ENCODE measurements around the gene DLX6.

Gene DLX6

DNA sequence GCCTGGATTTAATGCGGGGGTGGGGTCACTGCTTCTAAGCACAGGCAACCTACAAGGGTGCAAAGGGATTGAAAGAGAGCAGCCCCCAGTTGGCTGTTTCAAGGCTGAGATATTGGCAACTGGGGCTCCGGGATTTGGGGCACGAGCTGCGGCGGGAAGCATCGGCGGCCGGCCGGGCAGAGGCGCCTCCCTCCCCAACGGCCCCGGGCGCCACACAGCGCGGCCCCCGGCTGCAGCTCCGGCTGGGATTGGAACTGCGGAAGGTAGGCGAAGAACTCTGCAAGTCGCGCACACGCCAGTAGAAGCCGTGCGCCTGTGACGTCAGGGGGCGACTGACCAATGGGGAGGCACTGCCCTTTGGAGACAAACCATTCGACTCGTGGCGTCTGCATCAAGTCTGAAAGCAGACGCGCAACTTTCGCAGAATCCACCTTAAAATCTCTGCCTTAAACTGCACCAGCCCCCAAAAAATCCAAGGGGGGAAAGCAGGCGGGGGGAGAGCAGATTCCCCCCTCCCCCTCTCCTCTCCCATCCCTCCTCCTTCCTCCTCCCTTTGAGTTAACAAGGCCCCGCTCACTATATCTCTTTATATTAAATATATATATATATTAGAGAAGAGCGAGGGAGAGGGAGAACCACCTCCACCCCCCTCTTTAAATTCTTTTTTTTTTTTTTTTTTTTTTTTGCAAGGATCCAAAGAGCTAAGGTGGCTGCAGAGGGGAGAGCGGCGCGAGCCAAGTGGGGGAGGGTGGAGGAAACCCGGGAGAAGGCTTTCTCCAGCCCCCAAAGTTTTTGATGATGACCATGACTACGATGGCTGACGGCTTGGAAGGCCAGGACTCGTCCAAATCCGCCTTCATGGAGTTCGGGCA, at the start of gene DLX6:
Gene DLX6 (plus strand): TSS at position 371 of the 872 bp plus-strand sequence. CDS start 425 bp downstream, at position 796.
- no peak for DNase-seq

DNA sequence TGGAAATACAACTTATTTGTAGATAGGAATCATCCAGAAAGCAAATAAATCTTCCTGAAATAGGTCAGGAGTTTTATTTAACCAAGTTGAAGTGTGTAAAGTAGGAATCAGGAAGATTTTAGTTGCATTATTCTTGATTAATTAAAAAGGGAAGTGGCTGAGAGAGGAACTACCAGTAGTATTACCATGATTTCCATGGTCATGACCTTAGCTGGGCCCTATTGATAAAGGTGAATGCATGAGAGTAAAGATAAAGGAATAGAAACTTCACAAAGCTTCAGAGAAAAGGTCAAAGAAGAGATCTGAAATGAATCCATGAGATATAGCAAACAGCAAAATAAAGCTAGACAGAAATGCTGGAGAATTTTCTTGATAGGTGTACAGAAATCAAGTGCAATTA, 46.2 kb upstream of the DLX6 start:
- DNase-seq, result no peak

- no peak for DNase-seq
Observed at GRCh38 chr7:96962221-96962885, 43.0 kb upstream of the DLX6 start.

DNA sequence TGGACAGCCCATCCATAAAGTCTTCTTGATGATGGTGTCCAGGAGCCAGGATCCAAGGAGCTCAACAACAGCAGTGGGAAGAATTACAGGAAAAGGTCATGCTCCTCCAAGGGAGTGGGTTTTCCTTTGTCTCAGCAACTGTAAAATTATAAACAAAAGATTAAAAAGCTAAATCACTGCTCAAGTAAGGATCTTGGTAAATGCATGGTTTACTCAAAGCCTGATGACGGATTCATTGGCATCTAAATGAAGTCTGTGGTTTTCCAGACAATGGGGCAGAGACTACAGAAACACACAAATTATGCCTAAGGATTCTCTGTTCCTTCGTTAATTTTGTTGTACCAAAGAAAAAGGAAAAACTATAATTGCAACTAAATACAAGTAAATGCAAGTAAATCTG, 36.4 kb upstream of the DLX6 start:
- DNase-seq, result no peak

DNA sequence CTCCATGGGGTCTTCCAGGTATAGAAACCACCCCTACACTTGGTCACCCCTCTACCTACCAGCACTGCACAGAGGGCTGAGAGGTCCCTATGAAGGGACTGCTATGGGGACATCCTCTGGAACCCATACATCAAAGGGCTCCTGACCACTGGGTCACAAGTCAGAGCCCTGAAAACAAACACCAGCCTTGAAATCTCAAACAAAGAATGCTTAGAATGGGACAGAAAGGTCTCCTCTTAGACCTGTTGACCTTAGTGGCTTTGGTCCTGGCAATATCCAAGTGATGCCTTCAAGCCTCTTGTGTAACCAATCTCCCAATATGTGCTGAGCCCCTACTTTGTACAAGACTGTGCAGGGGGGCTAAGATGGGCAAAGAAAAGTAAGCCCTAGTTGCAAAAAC, 34.6 kb upstream of the DLX6 start:
- no peak for DNase-seq

GRCh38 chr7:96973986-96974385, 31.4 kb upstream of the DLX6 start:
- no peak for DNase-seq

- no peak for DNase-seq
Observed at GRCh38 chr7:96976106-96976505, 29.2 kb upstream of the DLX6 start.

DNA sequence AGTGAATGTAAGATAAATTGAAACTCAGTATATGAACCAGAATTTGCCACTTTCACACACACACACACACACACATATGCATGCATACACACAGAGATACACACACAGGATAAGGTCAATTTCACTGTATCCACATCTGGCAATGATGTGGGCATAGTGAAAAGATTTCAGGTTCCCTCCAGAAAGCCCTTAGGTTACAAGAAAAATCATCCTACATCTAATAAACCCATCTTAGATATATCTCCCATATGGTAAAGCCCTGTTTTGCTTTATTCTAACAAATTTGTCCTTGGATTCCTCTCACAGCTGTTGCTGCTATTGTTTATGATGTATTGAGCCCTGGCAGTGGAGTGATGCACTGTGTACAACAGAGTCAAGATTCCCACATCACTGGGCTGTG, 27.9 kb upstream of the DLX6 start:
- no peak for DNase-seq

GRCh38 chr7:96979551-96980276, 25.6 kb upstream of the DLX6 start:
- DNase-seq, result no peak

GRCh38 chr7:96982586-96982985, 22.8 kb upstream of the DLX6 start:
- no peak for DNase-seq

DNA sequence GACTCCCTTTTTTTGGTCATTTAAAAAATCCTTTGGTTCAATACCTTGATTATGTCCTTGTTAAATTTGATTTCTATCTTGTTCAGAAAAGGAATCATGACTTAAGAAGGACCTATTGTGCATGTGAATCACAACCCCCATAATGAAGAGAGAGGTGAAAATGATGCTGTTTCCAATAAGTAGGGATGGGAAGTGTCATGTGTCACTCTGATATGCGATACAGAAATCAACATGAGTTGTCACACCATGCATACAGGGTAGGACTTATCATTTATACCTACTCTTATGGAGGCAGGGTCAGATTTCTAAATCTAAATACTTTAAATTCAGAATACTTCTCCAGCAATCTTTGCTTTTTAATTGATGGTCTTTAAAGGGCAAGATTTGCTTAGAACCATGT, 19.4 kb upstream of the DLX6 start:
- no peak for DNase-seq

- DNase-seq, result no peak
Observed at GRCh38 chr7:96986901-96987300, 18.5 kb upstream of the DLX6 start.

DNA sequence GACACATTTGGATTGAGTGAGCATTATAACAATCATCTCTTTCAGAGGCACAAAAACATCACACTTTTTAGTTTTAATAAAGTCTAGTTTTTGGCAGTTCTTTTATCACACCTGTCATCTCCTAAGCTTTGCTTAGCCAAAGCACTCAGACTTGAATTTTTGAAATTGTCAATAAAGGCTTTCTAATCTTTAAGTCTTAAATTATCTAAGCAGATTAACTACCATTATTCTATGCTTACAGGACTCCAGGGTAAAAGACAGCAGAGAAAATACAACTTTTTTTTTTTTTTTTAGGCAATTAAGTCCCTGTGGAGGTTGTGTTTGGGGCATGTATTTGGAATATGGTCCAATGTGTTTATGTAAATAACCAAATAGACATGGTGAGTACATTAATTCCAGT, 17.6 kb upstream of the DLX6 start:
- DNase-seq, result no peak

- DNase-seq, result no peak
Observed at GRCh38 chr7:96989241-96989858, 16.0 kb upstream of the DLX6 start.

DNA sequence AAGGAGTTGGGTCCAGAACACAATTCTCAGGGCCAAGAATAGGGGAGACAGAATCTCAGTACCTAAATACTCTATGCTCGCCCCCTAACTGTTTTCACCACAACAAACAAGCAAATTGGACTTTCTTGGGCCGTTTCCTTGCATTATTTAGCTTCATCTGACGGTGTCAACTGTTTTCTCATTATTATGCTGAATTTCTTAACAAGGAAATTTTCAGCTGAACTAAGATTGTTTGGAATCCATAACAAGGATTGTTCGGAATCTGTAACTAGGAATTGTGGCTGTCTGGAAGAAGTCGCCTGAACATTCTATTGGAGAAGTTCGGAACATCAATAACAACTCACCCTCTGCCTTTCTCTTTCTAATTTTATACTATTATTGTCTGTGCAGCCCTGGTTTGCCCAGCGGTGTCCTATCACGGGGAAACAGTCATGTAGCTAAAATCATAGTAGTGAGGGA, 15.5 kb upstream of the DLX6 start:
- no peak for DNase-seq

DNA sequence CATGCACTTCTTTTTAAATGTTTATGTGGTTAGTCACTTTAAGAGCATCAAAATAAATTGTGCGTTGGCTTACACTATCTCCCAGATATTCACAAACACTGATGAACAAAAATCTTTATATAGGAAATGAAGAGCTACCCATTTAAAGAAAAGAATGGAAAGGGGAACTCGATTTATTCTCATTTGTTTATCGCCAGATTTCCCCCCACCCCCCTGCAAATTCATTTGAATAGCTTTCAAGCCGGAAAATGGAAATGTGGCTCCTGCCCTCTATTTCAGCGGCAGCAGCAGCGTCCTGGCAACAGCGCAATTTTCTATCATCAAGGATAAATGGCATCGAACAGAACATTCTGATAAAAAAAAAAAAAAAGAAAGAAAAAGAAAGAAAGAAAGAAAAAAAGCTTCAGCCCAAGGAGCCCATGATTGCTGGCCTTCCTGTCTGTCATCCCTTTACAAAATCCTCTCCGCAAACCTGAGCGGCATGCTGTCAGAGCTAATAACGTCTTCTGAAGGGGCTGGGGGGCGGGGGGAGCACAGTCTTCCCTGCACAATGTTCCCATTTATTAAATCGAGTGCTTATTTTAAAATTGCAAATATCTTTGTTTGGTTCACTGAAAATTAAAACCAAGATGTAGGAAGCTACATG, 13.7 kb upstream of the DLX6 start:
- DNase-seq, result no peak

DNA sequence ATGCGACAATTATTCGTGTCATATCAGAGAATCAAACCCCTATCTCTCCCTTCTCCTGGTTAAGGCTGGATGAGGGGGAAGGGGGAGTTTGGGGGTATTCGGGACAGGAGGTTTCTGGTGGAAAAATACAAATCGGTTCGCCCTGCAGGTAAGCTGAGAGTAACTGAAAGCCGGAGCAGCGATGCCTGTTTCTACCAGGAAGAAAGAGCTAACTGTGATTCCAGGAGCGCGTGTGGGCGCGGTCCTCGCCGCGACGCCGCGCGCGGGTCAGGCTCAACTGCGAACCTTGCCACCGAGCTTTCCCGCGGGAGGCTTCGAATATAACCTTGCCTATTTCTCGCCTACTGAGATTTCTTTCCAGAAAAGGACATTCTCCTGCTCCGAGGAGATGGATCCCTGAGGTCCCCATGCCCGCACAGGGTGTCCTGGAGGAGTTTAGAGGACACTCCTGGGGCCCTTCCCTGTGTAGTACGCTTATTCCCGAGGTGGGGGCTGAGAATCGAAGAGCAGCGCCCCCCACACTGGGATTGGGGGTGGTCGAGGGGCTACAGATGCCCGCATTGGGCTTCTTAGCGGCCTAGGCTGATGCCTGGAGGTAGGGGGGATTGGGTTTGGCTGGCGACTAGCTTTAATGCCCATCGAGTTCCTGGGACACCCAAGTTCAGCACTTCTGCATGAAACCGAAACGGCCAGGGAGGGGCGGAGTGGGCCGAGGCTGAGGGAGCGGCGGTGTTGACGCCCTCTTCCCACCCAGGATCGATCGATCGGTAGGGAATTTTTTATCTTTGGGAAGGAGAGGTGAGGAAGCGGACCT, 13.0 kb upstream of the DLX6 start:
- no peak for DNase-seq

GRCh38 chr7:96993094-96993865, 12.1 kb upstream of the DLX6 start:
- DNase-seq, result no peak

- no peak for DNase-seq
Observed at GRCh38 chr7:96993980-96994379, 11.4 kb upstream of the DLX6 start.

DNA sequence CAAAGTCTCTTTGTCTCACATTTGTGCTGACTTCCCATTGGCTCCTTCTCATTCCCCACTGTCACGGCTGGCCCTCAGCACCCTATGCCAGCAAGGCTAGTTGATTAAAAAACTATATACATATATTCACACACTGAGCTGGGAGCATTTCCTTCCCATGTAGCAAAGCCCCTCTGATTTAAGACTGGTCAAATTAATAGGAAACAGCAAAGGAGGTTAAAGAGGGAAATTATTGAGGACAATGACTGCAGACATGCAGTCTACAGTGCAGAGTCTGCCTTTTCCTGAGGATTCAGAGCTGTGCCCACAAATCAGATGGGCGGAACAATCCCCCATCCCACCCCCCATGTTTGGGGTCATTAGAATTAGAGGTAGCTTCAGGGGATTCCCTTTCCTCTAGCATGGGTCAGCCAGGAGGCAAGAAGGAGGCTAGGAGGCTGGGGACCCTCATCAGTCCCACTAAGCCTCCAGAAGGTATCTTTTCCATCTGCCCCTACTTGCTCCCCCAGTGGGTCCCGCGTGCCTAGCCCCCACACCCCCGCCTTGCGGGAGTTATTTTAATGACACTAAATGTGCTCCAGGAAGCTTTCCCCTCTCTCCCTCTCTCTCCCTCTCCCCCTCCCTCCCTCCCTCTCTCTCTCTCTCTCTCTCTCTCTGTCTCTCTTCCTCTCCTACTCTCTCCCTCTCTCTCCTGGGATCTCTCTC, 9.8 kb upstream of the DLX6 start:
- no peak for DNase-seq

All from hematopoietic multipotent progenitor cell treated with erythropoietin and hydrocortisone succinate and interleukin-3 and kit ligand, for 8 days (in vitro differentiated cells).